DMS79 (cell line): ENCODE results near the gene TRPV4.

Experiments used
- DNase-seq: peaks from one replicate; lab custom pipeline; 2025; lab: John Stamatoyannopoulos, UW

Gene TRPV4

GRCh38 chr12:109804820-109805761 lies 28.1 kb downstream of the TRPV4 start:
- DNase-seq = no peak

- no peak for DNase-seq
Observed at GRCh38 chr12:109803678-109804077, 29.5 kb downstream of the TRPV4 start.

GRCh38 chr12:109802828-109803227 lies 30.4 kb downstream of the TRPV4 start:
- no peak for DNase-seq

- no peak for DNase-seq
Observed at GRCh38 chr12:109800536-109800935, 32.7 kb downstream of the TRPV4 start.

- DNase-seq = no peak
Observed at GRCh38 chr12:109798691-109799090, 34.5 kb downstream of the TRPV4 start.

- DNase-seq = no peak
Observed at GRCh38 chr12:109797905-109798669, 35.1 kb downstream of the TRPV4 start.

- DNase-seq = no peak
Observed at GRCh38 chr12:109796057-109796456, 37.1 kb downstream of the TRPV4 start.

GRCh38 chr12:109795023-109795422 lies 38.2 kb downstream of the TRPV4 start:
- no peak for DNase-seq

- no peak for DNase-seq
Observed at GRCh38 chr12:109793826-109794501, 39.2 kb downstream of the TRPV4 start.

GRCh38 chr12:109793411-109793810 lies 39.8 kb downstream of the TRPV4 start:
- DNase-seq = no peak

GRCh38 chr12:109792992-109793391 lies 40.2 kb downstream of the TRPV4 start:
- DNase-seq = no peak

GRCh38 chr12:109789526-109790048 lies 43.6 kb downstream of the TRPV4 start:
- DNase-seq = no peak

GRCh38 chr12:109786799-109787198 lies 46.4 kb downstream of the TRPV4 start:
- no peak for DNase-seq

GRCh38 chr12:109785854-109786253 lies 47.3 kb downstream of the TRPV4 start:
- no peak for DNase-seq

- no peak for DNase-seq
Observed at GRCh38 chr12:109783965-109784244, 49.3 kb downstream of the TRPV4 start.

- DNase-seq = no peak
Observed at GRCh38 chr12:109783135-109783964, 49.8 kb downstream of the TRPV4 start.

GRCh38 chr12:109782326-109782703 lies 50.9 kb downstream of the TRPV4 start:
- no peak for DNase-seq

GRCh38 chr12:109781668-109782325 lies 51.4 kb downstream of the TRPV4 start:
- no peak for DNase-seq

GRCh38 chr12:109779382-109779781 lies 53.8 kb downstream of the TRPV4 start:
- DNase-seq = no peak

- DNase-seq = no peak
Observed at GRCh38 chr12:109778684-109779083, 54.5 kb downstream of the TRPV4 start.

GRCh38 chr12:109777544-109777943 lies 55.7 kb downstream of the TRPV4 start:
- DNase-seq = no peak
